ENCODE data around the gene ABLIM1. TPM values are rescaled to one million over a fixed set of nuclear protein-coding genes. Genes with fewer than 3 reads are reported as not detected.

Gene ABLIM1
- total RNA-seq, 4 donors from 2014 or later: 122 to 257 (median 138) TPM

GRCh38 chr10:114654822-114655575 lies 3.1 kb downstream of the ABLIM1 start:
- ATAC-seq (ENCODE audit: low FRiP score): no peak
- no peak for TF ChIP-seq CTCF (IDR thresholded peaks at IDR 0.05)
- no peak for DNase-seq (ENCODE audit: low spot score)

- no peak for TF ChIP-seq CTCF (IDR thresholded peaks at IDR 0.05)
- ATAC-seq (ENCODE audit: low FRiP score) (no peak), DNase-seq (ENCODE audit: low spot score) (no peak)
These were observed 4.1 kb downstream of the ABLIM1 start for GRCh38 chr10:114653926-114654325.

GRCh38 chr10:114652402-114653368 lies 5.4 kb downstream of the ABLIM1 start:
- DNase-seq (ENCODE audit: low spot score) (no peak), ATAC-seq (ENCODE audit: low FRiP score) (peak; percentile 74)
- no peak for TF ChIP-seq CTCF (IDR thresholded peaks at IDR 0.05)

GRCh38 chr10:114650831-114651230 lies 7.2 kb downstream of the ABLIM1 start:
- no peak for ATAC-seq (ENCODE audit: low FRiP score)
- TF ChIP-seq CTCF (IDR thresholded peaks at IDR 0.05): no peak
- no peak for DNase-seq (ENCODE audit: low spot score)

GRCh38 chr10:114650266-114650665 lies 7.8 kb downstream of the ABLIM1 start:
- DNase-seq (ENCODE audit: low spot score): no peak
- ATAC-seq (ENCODE audit: low FRiP score): no peak
- TF ChIP-seq CTCF (IDR thresholded peaks at IDR 0.05): no peak

GRCh38 chr10:114649217-114649903 lies 8.7 kb downstream of the ABLIM1 start:
- TF ChIP-seq CTCF (IDR thresholded peaks at IDR 0.05): no peak
- no peak for ATAC-seq (ENCODE audit: low FRiP score)
- no peak for DNase-seq (ENCODE audit: low spot score)

Data from omental fat pad (tissue), 4 donors.